ENCODE measurements around the gene MYL10.

MYL10 gene

DNA sequence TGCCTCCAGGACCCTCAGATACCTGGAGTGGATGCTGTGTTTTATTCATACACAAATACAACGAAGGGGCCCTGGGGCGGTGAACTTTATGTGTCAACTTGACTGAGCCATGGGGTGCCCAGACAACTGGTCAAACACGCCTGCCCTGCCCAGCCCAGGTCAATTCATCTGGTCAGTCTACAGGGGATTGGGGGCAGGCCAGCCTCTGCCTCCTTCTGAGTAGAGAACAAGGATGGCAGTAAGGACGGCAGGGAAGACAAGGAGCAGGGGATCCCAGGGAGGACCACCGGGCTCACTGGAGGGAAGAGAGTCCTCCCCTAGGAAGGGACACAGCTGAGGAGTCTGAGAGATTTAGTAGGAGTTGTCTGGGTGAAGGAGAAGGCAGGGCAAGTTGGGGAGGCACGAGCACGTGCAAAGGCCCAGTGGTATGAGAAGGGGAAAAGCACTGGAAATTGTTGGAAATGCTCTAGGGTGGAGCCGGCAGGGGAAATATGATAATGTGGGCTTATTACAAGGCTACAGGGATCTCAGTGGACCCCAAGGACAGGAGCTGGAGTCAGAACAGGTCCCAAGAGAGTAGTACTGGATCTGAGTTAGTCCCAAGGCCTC lies 63.4 kb downstream of the MYL10 start:
- DNase-seq (ENCODE audit: low read depth) = no peak

DNA sequence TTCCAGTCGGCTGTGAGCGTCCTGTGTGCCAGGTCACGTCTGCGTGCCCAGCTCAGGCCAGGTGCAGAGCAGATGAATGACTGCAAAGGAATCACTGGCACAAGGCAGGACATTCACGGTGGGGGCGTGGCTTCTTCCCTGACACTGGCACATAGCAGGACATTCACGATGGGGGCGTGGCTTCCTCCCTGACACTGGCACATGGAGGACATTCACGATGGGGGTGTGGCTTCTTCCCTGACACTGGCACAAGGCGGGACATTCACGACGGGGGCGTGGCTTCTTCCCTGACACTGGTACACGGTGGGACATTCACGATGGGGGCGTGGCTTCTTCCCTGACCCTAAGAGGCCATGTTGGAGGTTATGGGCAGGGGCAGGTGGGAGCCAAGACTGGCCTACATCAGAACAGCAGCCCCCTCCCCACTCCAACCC lies 64.3 kb downstream of the MYL10 start:
- no peak for DNase-seq (ENCODE audit: low read depth)

DNA sequence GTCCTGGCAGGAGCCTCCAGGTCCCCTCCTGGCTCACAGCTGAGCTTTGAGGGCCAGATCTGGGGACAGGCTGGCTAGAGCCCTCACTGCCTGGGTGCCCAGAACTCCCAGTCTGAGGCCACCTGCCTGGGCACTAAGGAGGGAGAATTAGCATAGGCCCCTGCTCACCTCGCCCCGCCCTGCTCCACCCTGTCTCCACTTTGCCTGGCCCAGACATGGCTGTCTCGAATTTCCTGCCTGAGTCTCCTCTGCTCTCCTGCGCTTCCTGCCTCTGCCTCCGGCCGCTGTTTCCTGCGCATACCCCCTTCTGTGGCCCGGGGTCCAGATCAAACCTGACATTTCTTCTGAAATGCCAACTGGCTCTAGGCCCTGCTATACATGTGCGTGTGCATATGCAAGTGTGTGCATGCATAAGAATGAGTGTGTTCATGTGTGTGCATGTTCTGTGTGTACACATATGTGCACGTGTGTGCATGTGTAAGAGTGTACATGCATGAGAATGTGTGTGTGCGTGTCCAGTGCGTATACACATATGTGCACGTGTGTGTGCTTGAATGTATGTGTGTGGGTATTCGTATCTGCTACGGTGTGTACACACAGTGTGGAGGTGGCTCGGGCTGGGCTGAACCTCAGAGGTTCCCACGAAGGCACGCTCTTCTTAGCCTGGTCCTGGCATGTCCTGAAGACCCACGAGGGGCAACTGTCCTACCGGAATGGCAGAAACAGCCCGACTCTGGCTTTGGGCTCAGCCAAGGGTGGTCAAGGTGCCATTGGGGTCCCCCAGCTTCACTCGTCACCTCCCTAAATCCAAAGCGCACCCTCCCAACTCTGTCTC lies 64.9 kb downstream of the MYL10 start:
- no peak for DNase-seq (ENCODE audit: low read depth)

Measured in stimulated activated CD8-positive, alpha-beta memory T cell treated with anti-CD3 and anti-CD28 coated beads, Interleukin-7, amount 100 ng/mL, for 24 hours (primary cell).